Endothelial cell of umbilical vein (primary cell): ENCODE measurements around the gene ATXN1. TPM values are rescaled to one million over a fixed set of nuclear protein-coding genes. Genes with fewer than 3 reads are reported as not detected.

Source experiments
- BruUV-seq: library from RNA; stranded (reverse); fragments of 400-500 nt; replicated peaks from 2 replicates; lab custom pipeline; 2021; lab: Mats Ljungman, UMichigan
- CTCF ChIA-PET: fragments of 300-600, 350-600 bp; sonication (Branson Sonifier 250); formaldehyde crosslinking; loops from one replicate; lab custom pipeline; 2021; ENCODE audit warnings: antibody characterized with exemption, inconsistent platforms; lab: Charles Lee
- POLR2A ChIA-PET: fragments of 300-600, 350-600 bp; sonication (Branson Sonifier 250); formaldehyde crosslinking; loops from one replicate; lab custom pipeline; 2021; ENCODE audit warnings: antibody characterized with exemption, inconsistent platforms; lab: Charles Lee
- DNase-seq: peaks from one replicate; pipeline ENCODE4 v3.0.0-alpha.2; 2011; ENCODE audit warnings: low read depth, low spot score
- FAIRE-seq: peaks from 2 replicates; lab custom pipeline; 2011; peaks lifted over from hg19 to GRCh38; lab: Jason Lieb, UNC
- H2AFZ ChIP-seq: 2 replicates; pipeline ENCODE4 v1.6.0; 2012; ENCODE audit warnings: low read depth, low read length, control low read depth, inconsistent platforms
- H3K27ac ChIP-seq: 2 replicates; pipeline ENCODE4 v1.5.1; 2011; ENCODE audit warnings: low read depth, mild to moderate bottlenecking, control low read depth, low read length, moderate library complexity; ENCODE audit not compliant: insufficient read depth
- H3K27me3 ChIP-seq, 2 experiments: 2 replicates each; pipeline versions ENCODE4 v1.6.0 to v1.6.1; 2011; ENCODE audit warnings: low read length in 2 of 2, mixed read lengths in 1 of 2; ENCODE audit not compliant: control insufficient read depth in 2 of 2, insufficient read depth in 2 of 2
- H3K36me3 ChIP-seq, 2 experiments: 2 replicates in 1 of 2; 3 replicates in 1 of 2; pipeline ENCODE4 v1.5.1; 2011; ENCODE audit warnings: low read length in 2 of 2, mild to moderate bottlenecking in 1 of 2, moderate library complexity in 1 of 2; ENCODE audit not compliant: control insufficient read depth in 2 of 2, insufficient read depth in 2 of 2; ENCODE audit errors: extremely low read depth in 1 of 2
- H3K4me1 ChIP-seq: 3 replicates; pipeline ENCODE4 v1.5.1; 2011; ENCODE audit warnings: mild to moderate bottlenecking, low read length; ENCODE audit not compliant: control insufficient read depth, insufficient read depth; ENCODE audit errors: extremely low read depth
- H3K4me2 ChIP-seq: 2 replicates; pipeline ENCODE4 v1.6.1; 2011; ENCODE audit warnings: low read length, control low read depth, mixed read lengths; ENCODE audit not compliant: insufficient read depth
- H3K4me3 ChIP-seq, 3 experiments: fragments of 200-600 bp in 1 of 3; sonication (generic), shearing (Covaris generic) in 1 of 3; replicated peaks in 1 of 3; 2 replicates each; pipeline ENCODE4 v1.5.1; 2011 to 2016; ENCODE audit warnings: control low read depth in 3 of 3, low read length in 3 of 3, mild to moderate bottlenecking in 2 of 3, inconsistent platforms in 1 of 3, low read depth in 1 of 3, moderate library complexity in 1 of 3; ENCODE audit not compliant: insufficient read depth in 1 of 3
- H3K79me2 ChIP-seq: 2 replicates; pipeline ENCODE4 v1.6.0; 2012; ENCODE audit warnings: low read length, inconsistent platforms; ENCODE audit not compliant: control insufficient read depth, insufficient read depth
- H3K9ac ChIP-seq: replicated peaks from 2 replicates; pipeline ENCODE3; 2011; ENCODE audit warnings: low read length, control low read depth; ENCODE audit not compliant: insufficient read depth; ENCODE audit errors: extremely low read depth
- H3K9me1 ChIP-seq: replicated peaks from 3 replicates; pipeline ENCODE4 v1.6.0; 2011; ENCODE audit warnings: mild to moderate bottlenecking, low read length; ENCODE audit not compliant: control insufficient read depth, insufficient read depth; ENCODE audit errors: extremely low read depth
- H3K9me3 ChIP-seq: replicated peaks from 2 replicates; pipeline ENCODE4 v1.5.1; 2012; ENCODE audit warnings: low read length, inconsistent platforms; ENCODE audit not compliant: control insufficient read depth, insufficient read depth
- H4K20me1 ChIP-seq: replicated peaks from 2 replicates; pipeline ENCODE3; 2011; ENCODE audit warnings: mild to moderate bottlenecking, low read length; ENCODE audit not compliant: control insufficient read depth, insufficient read depth; ENCODE audit errors: extremely low read depth
- EZH2 ChIP-seq: IDR thresholded peaks from 2 replicates; pipeline ENCODE4 v1.6.1; 2012; ENCODE audit warnings: borderline replicate concordance, low read depth, mild to moderate bottlenecking, moderate library complexity, low read length, inconsistent platforms; ENCODE audit not compliant: severe bottlenecking
- FOS ChIP-seq: IDR thresholded peaks from 2 replicates; pipeline ENCODE4 v1.6.1; 2011; ENCODE audit warnings: mild to moderate bottlenecking, low read length, moderate library complexity, borderline replicate concordance; ENCODE audit not compliant: insufficient read depth
- GATA2 ChIP-seq: IDR thresholded peaks from 2 replicates; pipeline ENCODE4 v1.7.0; 2011; ENCODE audit warnings: low read depth, mild to moderate bottlenecking, moderate library complexity, mixed read lengths, low read length; ENCODE audit not compliant: insufficient read length, insufficient read depth
- JUN ChIP-seq: IDR thresholded peaks from 2 replicates; pipeline ENCODE4 v1.6.1; 2011; ENCODE audit warnings: borderline replicate concordance, low read depth; ENCODE audit not compliant: insufficient read length, insufficient read depth
- MYC ChIP-seq: IDR thresholded peaks from one replicate; pipeline ENCODE4 v1.6.1; 2011; ENCODE audit warnings: mild to moderate bottlenecking, low read depth, low read length
- POLR2A ChIP-seq: IDR thresholded peaks from 2 replicates; pipeline ENCODE4 v1.6.1; 2012; ENCODE audit warnings: low read depth, mild to moderate bottlenecking, control low read depth, low read length
- POLR2AphosphoS5 ChIP-seq: IDR thresholded peaks from 2 replicates; pipeline ENCODE4 v1.6.1; 2012; ENCODE audit warnings: low read depth, mild to moderate bottlenecking, control low read depth, low read length, moderate library complexity; ENCODE audit not compliant: insufficient read depth
- dilution Hi-C: fragments of 300-500 bp; cut with MboI; formaldehyde crosslinking; loops from one replicate; pipeline ENCODE4 v1.15.0; 2019; ENCODE audit warnings: low sequenced_read_pairs; ENCODE audit not compliant: extremely low pct_ligation_motif_present
- intact Hi-C: fragments of 100-400 bp; cut with micrococcal nuclease; formaldehyde crosslinking; loops from one replicate; pipeline ENCODE4 v1.10.0; 2022
- polyA plus RNA-seq, 4 experiments: library from polyadenylated mRNA; depleted of rRNA in 3 of 4; stranded (reverse) in 3 of 4; unstranded in 1 of 4; fragments of >200 nt; gene quantifications; 2 replicates each; pipeline versions ENCODE4 v1.2.1 to v1.2.3, GENCODE V29; 2011 to 2012; ENCODE audit warnings: missing spikeins in 1 of 4
- total RNA-seq: library from RNA; stranded (reverse); gene quantifications from 2 replicates; pipeline ENCODE4 v1.2.3, GENCODE V29; 2021
- TF ChIP-seq, protein P1 (sequence below), 2 donors: IDR thresholded peaks; 1 replicate in 1 of 2; 2 replicates in 1 of 2; pipeline ENCODE4 v1.5.1; 2011; ENCODE audit warnings: low read length in 2 of 2, mild to moderate bottlenecking in 2 of 2, moderate library complexity in 2 of 2, control low read depth in 1 of 2, inconsistent platforms in 1 of 2, low read depth in 1 of 2; ENCODE audit not compliant: insufficient read depth in 1 of 2; ENCODE audit errors: extremely low read depth in 1 of 2
- TF ChIP-seq, protein P2 (sequence below): IDR thresholded peaks from 2 replicates; pipeline ENCODE4 v1.6.1; 2011; ENCODE audit not compliant: insufficient read depth, insufficient read length

Gene ATXN1
- total and polyA plus RNA-seq, 2 donors (not counting 3 experiments of a cell fraction or from before 2014, with no cell fraction given) = 16.4 to 33.0 TPM

DNA sequence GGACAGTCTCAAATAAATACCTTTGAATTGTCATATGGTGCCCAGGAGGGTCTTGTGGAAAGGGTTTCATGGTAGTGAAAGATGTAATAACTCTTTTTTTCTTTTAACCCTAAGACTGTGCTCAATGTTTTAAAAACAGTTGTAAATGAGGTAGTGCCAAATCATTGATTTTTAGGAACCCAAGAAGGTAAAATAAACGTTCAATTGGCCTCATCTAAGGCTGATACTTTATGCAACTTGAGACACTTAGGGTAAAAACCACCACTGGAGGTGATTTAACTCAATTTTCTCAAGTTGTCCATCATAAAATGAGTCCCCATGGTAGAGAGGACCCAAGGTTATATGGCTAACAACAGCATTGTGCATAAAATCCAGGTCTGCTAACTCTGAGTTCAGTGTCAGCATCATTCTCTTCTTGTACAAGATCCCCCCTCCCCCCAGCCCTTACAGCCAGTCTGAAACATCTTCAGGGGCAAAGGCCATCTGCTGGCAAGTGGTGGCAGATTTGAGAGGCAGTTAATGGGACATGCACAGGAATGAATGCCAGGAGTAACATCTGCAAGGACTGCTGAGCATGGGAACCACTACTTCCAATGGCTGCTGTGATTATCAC lies 278.5 kb downstream of the ATXN1 start:
- Histone ChIP-seq H3K9me3 (no peaks in the 10 kb centered on the region), H3K4me1 (no peaks in the 10 kb centered on the region), H3K4me2 (no peak overlapping the region), H3K9ac (no peak overlapping the region), H3K27me3 (no peaks in the 10 kb centered on the region), H3K9me1 (no peaks in the 10 kb centered on the region), H3K79me2 (no peaks in the 10 kb centered on the region), H4K20me1 (no peaks in the 10 kb centered on the region), H2AFZ (no peak overlapping the region), H3K36me3 (no peaks in the 10 kb centered on the region), H3K27ac (no peak overlapping the region), H3K4me3 (no peak overlapping the region)
- intact Hi-C loops (no loop called here), dilution Hi-C loops (no loop called here)
- TF ChIP-seq POLR2A (no peak), EZH2 (no peak), MYC (no peak), GATA2 (no peak), JUN (no peak), POLR2AphosphoS5 (no peak), FOS (no peak)
- TF ChIP-seq, protein P1, sequence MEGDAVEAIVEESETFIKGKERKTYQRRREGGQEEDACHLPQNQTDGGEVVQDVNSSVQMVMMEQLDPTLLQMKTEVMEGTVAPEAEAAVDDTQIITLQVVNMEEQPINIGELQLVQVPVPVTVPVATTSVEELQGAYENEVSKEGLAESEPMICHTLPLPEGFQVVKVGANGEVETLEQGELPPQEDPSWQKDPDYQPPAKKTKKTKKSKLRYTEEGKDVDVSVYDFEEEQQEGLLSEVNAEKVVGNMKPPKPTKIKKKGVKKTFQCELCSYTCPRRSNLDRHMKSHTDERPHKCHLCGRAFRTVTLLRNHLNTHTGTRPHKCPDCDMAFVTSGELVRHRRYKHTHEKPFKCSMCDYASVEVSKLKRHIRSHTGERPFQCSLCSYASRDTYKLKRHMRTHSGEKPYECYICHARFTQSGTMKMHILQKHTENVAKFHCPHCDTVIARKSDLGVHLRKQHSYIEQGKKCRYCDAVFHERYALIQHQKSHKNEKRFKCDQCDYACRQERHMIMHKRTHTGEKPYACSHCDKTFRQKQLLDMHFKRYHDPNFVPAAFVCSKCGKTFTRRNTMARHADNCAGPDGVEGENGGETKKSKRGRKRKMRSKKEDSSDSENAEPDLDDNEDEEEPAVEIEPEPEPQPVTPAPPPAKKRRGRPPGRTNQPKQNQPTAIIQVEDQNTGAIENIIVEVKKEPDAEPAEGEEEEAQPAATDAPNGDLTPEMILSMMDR (IDR thresholded peaks at IDR 0.05; ENCODE audit: extremely low read depth in 1 of 2, insufficient read depth in 1 of 2, low read depth in 1 of 2, low read length in 2 of 2) = no peak
- TF ChIP-seq, protein P2, sequence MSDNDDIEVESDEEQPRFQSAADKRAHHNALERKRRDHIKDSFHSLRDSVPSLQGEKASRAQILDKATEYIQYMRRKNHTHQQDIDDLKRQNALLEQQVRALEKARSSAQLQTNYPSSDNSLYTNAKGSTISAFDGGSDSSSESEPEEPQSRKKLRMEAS = no peak
- ChIA-PET CTCF (no interaction called here), POLR2A (no interaction called here)
- DNase-seq (no peak), FAIRE-seq (no peak)
- BruUV-seq = no TSS peak
